GM23338 (cell line): ENCODE results near the gene TUBB3. TPM values are rescaled to one million over a fixed set of nuclear protein-coding genes. Genes with fewer than 3 reads are reported as not detected.

Experiments
- ATAC-seq: fragments of 200-7000 bp; cut with Tn5 transposase; 3 replicates; pipeline ENCODE4 v1.9.1; 2020
- DNase-seq: peaks from one replicate; pipeline ENCODE4 v3.0.0-alpha.2; 2015; ENCODE audit warnings: low spot score
- H2AFZ ChIP-seq: fragments of 200-600 bp; sonication (generic); 2 replicates; pipeline ENCODE4 v1.8.0; 2016; ENCODE audit warnings: antibody characterized with exemption, mild to moderate bottlenecking, moderate library complexity
- H3F3A ChIP-seq: fragments of 200-600 bp; sonication (generic); replicated peaks from 2 replicates; pipeline ENCODE4 v1.8.0; 2017; ENCODE audit warnings: antibody characterized with exemption, mixed run types, low read depth
- H3K27ac ChIP-seq: fragments of 200-600 bp; sonication (generic); 2 replicates; pipeline ENCODE4 v1.6.1; 2016; ENCODE audit warnings: low read depth
- H3K27me3 ChIP-seq: fragments of 200-600 bp; sonication (generic); 2 replicates; pipeline ENCODE4 v1.8.0; 2016; ENCODE audit warnings: mild to moderate bottlenecking, mixed run types, moderate library complexity; ENCODE audit not compliant: insufficient read depth
- H3K36me3 ChIP-seq: fragments of 200-600 bp; sonication (generic); 2 replicates; pipeline ENCODE4 v1.8.0; 2016; ENCODE audit warnings: mild to moderate bottlenecking; ENCODE audit not compliant: insufficient read depth
- H3K4me1 ChIP-seq: fragments of 200-600 bp; sonication (generic); 2 replicates; pipeline ENCODE4 v1.8.0; 2016; ENCODE audit warnings: mild to moderate bottlenecking, moderate library complexity; ENCODE audit not compliant: insufficient read depth
- H3K4me2 ChIP-seq: fragments of 200-600 bp; sonication (generic); 2 replicates; pipeline ENCODE4 v1.7.1; 2017; ENCODE audit warnings: mixed run types
- H3K4me3 ChIP-seq: fragments of 200-600 bp; sonication (generic); 2 replicates; pipeline ENCODE4 v1.6.1; 2016; ENCODE audit warnings: mixed run types
- H3K79me2 ChIP-seq: fragments of 200-600 bp; sonication (generic); replicated peaks from 2 replicates; pipeline ENCODE4 v1.8.0; 2017; ENCODE audit warnings: mild to moderate bottlenecking; ENCODE audit not compliant: insufficient read depth
- H3K9me2 ChIP-seq: fragments of 200-600 bp; sonication (generic); 2 replicates; pipeline ENCODE4 v1.8.0; 2017; ENCODE audit not compliant: insufficient read depth
- H4K20me1 ChIP-seq: fragments of 200-600 bp; sonication (generic); replicated peaks from 2 replicates; pipeline ENCODE4 v1.8.0; 2017; ENCODE audit warnings: mild to moderate bottlenecking; ENCODE audit not compliant: insufficient read depth
- H3K27ac Mint-ChIP-seq: 2 replicates; pipeline ENCODE4 v1.8.0; 2020; ENCODE audit warnings: inconsistent platforms, mild to moderate bottlenecking, moderate library complexity, mixed read lengths
- H3K27me3 Mint-ChIP-seq: 3 replicates; pipeline ENCODE4 v1.8.0; 2022; ENCODE audit warnings: low read depth, mild to moderate bottlenecking, moderate library complexity, mixed read lengths, inconsistent platforms; ENCODE audit not compliant: insufficient read depth, poor library complexity
- H3K36me3 Mint-ChIP-seq: 3 replicates; pipeline ENCODE4 v1.8.0; 2021; ENCODE audit warnings: low read depth, mild to moderate bottlenecking, inconsistent platforms, moderate library complexity, mixed read lengths
- H3K4me1 Mint-ChIP-seq: 3 replicates; pipeline ENCODE4 v1.8.0; 2020; ENCODE audit warnings: mild to moderate bottlenecking, inconsistent platforms, mixed read lengths
- H3K4me3 Mint-ChIP-seq: 3 replicates; pipeline ENCODE4 v1.8.0; 2021; ENCODE audit warnings: moderate library complexity, mild to moderate bottlenecking, inconsistent platforms, mixed read lengths
- H3K9me3 Mint-ChIP-seq: 3 replicates; pipeline ENCODE4 v1.8.0; 2020; ENCODE audit warnings: moderate library complexity, mild to moderate bottlenecking, inconsistent platforms, mixed read lengths
- CREB1 ChIP-seq: fragments of 250-450 bp; sonication (Bioruptor Pico); IDR thresholded peaks from 2 replicates; pipeline ENCODE4 v1.5.0; 2020; ENCODE audit warnings: low read depth, mild to moderate bottlenecking, moderate library complexity
- CTCF ChIP-seq, 2 experiments: fragments of 200-600 bp in 1 of 2; sonication (generic) in 1 of 2; conservative IDR thresholded peaks; 2 replicates each; pipeline versions ENCODE4 v1.5.1 to v1.6.1; 2016 to 2017; ENCODE audit warnings: antibody characterized with exemption in 2 of 2, low read depth in 2 of 2, mild to moderate bottlenecking in 2 of 2, moderate library complexity in 1 of 2
- EZH2 ChIP-seq: fragments of 200-600 bp; sonication (generic); IDR thresholded peaks from one replicate; pipeline ENCODE4 v1.8.0; 2017; ENCODE audit warnings: antibody characterized with exemption, mild to moderate bottlenecking, low read depth; ENCODE audit not compliant: unreplicated experiment
- EZH2phosphoT487 ChIP-seq: fragments of 200-600 bp; sonication (generic); IDR thresholded peaks from one replicate; pipeline ENCODE4 v1.8.1; 2018; ENCODE audit warnings: antibody characterized with exemption; ENCODE audit not compliant: unreplicated experiment
- JUNB ChIP-seq: IDR thresholded peaks from one replicate; pipeline ENCODE4 v1.6.1; 2016; ENCODE audit warnings: antibody characterized with exemption; ENCODE audit not compliant: unreplicated experiment
- NANOG ChIP-seq: IDR thresholded peaks from 2 replicates; pipeline ENCODE4 v1.6.1; 2016; ENCODE audit warnings: antibody characterized with exemption, borderline replicate concordance
- POLR2AphosphoS5 ChIP-seq: IDR thresholded peaks from 2 replicates; pipeline ENCODE4 v1.6.1; 2016; ENCODE audit warnings: antibody characterized with exemption, low read depth
- REST ChIP-seq: IDR thresholded peaks from one replicate; pipeline ENCODE4 v1.6.1; 2018; ENCODE audit warnings: antibody characterized with exemption; ENCODE audit not compliant: unreplicated experiment
- STAT1 ChIP-seq: IDR thresholded peaks from one replicate; pipeline ENCODE4 v1.6.1; 2016; ENCODE audit warnings: antibody characterized with exemption; ENCODE audit not compliant: unreplicated experiment
- ZNF114 ChIP-seq: fragments of 250-450 bp; sonication (Bioruptor Pico); IDR thresholded peaks from 2 replicates; pipeline ENCODE4 v1.5.0; 2020; ENCODE audit warnings: mild to moderate bottlenecking, moderate library complexity
- ZNF331 ChIP-seq: fragments of 250-450 bp; sonication (Bioruptor Pico); IDR thresholded peaks from 2 replicates; pipeline ENCODE4 v1.5.0; 2020; ENCODE audit warnings: low read depth, mild to moderate bottlenecking, moderate library complexity
- polyA plus RNA-seq: library from polyadenylated mRNA; unstranded; fragments of >200 nt; fragmentation: Nextera tagmentation; extraction: Ambion mirVana; gene quantifications from 2 replicates; pipeline ENCODE4 v1.2.1, GENCODE V29; 2016
- total RNA-seq: library from RNA; depleted of rRNA; stranded (reverse); fragments of >200 nt; shearing (Covaris generic); gene quantifications from 2 replicates; pipeline ENCODE4 v1.2.3, GENCODE V29; 2014
- TF ChIP-seq, protein P1 (sequence below): IDR thresholded peaks from 2 replicates; pipeline ENCODE4 v1.6.1; 2016; ENCODE audit warnings: antibody characterized with exemption
- TF ChIP-seq, protein P2 (sequence below): fragments of 250-450 bp; sonication (Bioruptor Pico); IDR thresholded peaks from 2 replicates; pipeline ENCODE4 v1.5.0; 2020; ENCODE audit warnings: mild to moderate bottlenecking, moderate library complexity

TUBB3 gene
- total and polyA plus RNA-seq, 2 experiments from 2014 or later, result 149 to 443 TPM

- DNase-seq (no peak), ATAC-seq (no peak)
- Histone ChIP-seq H3F3A (0 out of 2 replicates have a peak, but pooled peaks cover 12% of the 10 kb centered on the region), H2AFZ (no peak overlapping the region), H3K36me3 (no peaks in the 10 kb centered on the region; the same call in 1 of the 2 replicates), H3K4me2 (no peak overlapping the region), H4K20me1 (no peaks in the 10 kb centered on the region), H3K27me3 (no peaks in the 10 kb centered on the region), H3K27ac (no peak overlapping the region), H3K4me1 (0 out of 2 replicates have a peak, but pooled peaks cover 4% of the 10 kb centered on the region), H3K9me2 (no peaks in the 10 kb centered on the region), H3K4me3 (no peak overlapping the region), H3K79me2 (no peaks in the 10 kb centered on the region)
- H3K9me3 Mint-ChIP-seq, result peaks cover 18% of the 10 kb centered on the region
- H3K4me3 Mint-ChIP-seq, result no peak overlapping the region
- H3K27ac Mint-ChIP-seq, result peak overlapping the region; percentile 67; the same call in 1 of the 2 replicates
- H3K27me3 Mint-ChIP-seq, result peaks cover 16% of the 10 kb centered on the region
- 0 out of 3 replicates have a peak, but pooled peaks cover 4% of the 10 kb centered on the region for H3K4me1 Mint-ChIP-seq
- peaks cover 50% of the 10 kb centered on the region for H3K36me3 Mint-ChIP-seq
- TF ChIP-seq ZNF331, result no peak
- TF ChIP-seq EZH2, result no peak
- TF ChIP-seq ZNF114 (CRISPR knock-in tag), result no peak
- no peak for TF ChIP-seq POLR2AphosphoS5
- TF ChIP-seq JUNB, result no peak
- TF ChIP-seq, protein P1, sequence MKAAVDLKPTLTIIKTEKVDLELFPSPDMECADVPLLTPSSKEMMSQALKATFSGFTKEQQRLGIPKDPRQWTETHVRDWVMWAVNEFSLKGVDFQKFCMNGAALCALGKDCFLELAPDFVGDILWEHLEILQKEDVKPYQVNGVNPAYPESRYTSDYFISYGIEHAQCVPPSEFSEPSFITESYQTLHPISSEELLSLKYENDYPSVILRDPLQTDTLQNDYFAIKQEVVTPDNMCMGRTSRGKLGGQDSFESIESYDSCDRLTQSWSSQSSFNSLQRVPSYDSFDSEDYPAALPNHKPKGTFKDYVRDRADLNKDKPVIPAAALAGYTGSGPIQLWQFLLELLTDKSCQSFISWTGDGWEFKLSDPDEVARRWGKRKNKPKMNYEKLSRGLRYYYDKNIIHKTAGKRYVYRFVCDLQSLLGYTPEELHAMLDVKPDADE, result no peak
- no peak for TF ChIP-seq REST
- TF ChIP-seq EZH2phosphoT487, result no peak
- TF ChIP-seq NANOG, result no peak
- no peak for TF ChIP-seq CTCF (conservative IDR thresholded peaks at IDR 0.05; ENCODE audit: low read depth in 2 of 2)
- no peak for TF ChIP-seq CREB1 (CRISPR knock-in tag)
- TF ChIP-seq STAT1, result no peak
- TF ChIP-seq, protein P2, sequence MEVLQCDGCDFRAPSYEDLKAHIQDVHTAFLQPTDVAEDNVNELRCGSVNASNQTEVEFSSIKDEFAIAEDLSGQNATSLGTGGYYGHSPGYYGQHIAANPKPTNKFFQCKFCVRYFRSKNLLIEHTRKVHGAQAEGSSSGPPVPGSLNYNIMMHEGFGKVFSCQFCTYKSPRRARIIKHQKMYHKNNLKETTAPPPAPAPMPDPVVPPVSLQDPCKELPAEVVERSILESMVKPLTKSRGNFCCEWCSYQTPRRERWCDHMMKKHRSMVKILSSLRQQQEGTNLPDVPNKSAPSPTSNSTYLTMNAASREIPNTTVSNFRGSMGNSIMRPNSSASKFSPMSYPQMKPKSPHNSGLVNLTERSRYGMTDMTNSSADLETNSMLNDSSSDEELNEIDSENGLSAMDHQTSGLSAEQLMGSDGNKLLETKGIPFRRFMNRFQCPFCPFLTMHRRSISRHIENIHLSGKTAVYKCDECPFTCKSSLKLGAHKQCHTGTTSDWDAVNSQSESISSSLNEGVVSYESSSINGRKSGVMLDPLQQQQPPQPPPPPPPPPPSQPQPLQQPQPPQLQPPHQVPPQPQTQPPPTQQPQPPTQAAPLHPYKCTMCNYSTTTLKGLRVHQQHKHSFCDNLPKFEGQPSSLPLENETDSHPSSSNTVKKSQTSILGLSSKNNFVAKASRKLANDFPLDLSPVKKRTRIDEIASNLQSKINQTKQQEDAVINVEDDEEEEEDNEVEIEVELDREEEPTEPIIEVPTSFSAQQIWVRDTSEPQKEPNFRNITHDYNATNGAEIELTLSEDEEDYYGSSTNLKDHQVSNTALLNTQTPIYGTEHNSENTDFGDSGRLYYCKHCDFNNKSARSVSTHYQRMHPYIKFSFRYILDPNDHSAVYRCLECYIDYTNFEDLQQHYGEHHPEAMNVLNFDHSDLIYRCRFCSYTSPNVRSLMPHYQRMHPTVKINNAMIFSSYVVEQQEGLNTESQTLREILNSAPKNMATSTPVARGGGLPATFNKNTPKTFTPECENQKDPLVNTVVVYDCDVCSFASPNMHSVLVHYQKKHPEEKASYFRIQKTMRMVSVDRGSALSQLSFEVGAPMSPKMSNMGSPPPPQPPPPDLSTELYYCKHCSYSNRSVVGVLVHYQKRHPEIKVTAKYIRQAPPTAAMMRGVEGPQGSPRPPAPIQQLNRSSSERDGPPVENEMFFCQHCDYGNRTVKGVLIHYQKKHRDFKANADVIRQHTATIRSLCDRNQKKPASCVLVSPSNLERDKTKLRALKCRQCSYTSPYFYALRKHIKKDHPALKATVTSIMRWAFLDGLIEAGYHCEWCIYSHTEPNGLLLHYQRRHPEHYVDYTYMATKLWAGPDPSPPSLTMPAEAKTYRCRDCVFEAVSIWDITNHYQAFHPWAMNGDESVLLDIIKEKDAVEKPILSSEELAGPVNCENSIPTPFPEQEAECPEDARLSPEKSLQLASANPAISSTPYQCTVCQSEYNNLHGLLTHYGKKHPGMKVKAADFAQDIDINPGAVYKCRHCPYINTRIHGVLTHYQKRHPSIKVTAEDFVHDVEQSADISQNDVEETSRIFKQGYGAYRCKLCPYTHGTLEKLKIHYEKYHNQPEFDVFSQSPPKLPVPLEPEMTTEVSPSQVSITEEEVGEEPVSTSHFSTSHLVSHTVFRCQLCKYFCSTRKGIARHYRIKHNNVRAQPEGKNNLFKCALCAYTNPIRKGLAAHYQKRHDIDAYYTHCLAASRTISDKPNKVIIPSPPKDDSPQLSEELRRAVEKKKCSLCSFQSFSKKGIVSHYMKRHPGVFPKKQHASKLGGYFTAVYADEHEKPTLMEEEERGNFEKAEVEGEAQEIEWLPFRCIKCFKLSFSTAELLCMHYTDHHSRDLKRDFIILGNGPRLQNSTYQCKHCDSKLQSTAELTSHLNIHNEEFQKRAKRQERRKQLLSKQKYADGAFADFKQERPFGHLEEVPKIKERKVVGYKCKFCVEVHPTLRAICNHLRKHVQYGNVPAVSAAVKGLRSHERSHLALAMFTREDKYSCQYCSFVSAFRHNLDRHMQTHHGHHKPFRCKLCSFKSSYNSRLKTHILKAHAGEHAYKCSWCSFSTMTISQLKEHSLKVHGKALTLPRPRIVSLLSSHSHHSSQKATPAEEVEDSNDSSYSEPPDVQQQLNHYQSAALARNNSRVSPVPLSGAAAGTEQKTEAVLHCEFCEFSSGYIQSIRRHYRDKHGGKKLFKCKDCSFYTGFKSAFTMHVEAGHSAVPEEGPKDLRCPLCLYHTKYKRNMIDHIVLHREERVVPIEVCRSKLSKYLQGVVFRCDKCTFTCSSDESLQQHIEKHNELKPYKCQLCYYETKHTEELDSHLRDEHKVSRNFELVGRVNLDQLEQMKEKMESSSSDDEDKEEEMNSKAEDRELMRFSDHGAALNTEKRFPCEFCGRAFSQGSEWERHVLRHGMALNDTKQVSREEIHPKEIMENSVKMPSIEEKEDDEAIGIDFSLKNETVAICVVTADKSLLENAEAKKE (CRISPR knock-in tag), result no peak
These were observed 17.5 kb upstream of the TUBB3 start for GRCh38 chr16:89905511-89906139.
